Brain pericyte (primary cell): ENCODE measurements around the gene ACIN1.

ENCODE experiments used
- DNase-seq: peaks from one replicate; pipeline ENCODE4 v3.0.0-alpha.2; 2012; ENCODE audit warnings: low read depth, low spot score

The ACIN1 gene

DNA sequence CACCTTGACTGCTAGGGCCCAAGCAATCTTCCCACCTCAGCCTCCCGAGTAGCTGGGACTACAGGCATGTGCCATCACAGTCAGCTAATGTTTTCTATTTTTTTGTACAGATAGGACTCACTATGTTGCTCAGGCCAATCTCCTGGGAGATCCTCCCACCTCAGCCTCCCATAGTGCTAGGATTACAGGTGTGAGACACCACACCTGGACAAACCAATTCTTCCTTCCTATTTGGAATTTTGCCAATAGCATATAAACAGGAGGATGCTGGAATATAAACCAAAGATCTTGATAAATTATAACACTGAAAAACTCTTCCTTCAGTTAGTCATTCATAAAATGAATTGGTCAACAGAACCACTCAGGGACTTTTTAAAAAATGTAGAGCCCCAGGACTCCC lies 8.4 kb downstream of the ACIN1 start:
- no peak for DNase-seq

DNA sequence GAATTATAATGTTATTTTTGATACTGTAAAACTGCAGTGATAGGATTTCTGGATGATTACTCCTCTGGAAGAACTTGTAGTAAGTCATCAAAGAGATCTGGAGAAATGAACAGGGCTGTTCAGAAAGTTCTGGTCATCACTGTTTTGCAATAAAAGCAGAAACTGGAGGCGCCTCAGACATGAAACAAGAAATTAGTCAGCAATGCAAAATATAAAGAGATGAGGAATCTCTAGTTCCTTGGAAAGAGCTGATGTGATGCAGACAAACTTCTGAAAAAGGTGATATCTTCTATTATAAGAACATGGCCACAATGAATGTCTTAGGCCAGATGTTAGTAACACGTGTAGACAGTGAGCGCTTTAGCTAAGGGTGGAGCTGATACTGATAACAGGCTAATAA lies 9.5 kb downstream of the ACIN1 start:
- DNase-seq: no peak

DNA sequence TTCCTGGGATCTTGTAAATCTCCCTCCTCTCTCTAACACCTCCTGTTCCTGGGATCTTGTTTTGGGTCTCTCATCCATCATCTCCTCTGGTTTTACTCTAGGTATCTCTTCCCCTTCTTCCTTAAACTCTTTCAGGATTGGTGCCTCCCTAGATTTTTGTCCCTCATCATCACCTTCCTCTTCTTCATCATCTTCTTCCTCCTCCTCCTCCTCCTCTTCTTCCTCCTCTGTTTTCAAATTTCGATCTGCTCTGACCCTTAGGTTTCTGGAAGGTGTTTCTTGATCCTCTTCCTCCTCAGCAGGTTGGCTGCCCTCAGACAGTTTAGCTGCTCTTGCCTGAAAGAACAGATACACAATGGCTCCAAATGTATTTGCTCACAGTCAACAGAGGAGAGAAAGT lies 14.5 kb downstream of the ACIN1 start:
- DNase-seq: no peak

DNA sequence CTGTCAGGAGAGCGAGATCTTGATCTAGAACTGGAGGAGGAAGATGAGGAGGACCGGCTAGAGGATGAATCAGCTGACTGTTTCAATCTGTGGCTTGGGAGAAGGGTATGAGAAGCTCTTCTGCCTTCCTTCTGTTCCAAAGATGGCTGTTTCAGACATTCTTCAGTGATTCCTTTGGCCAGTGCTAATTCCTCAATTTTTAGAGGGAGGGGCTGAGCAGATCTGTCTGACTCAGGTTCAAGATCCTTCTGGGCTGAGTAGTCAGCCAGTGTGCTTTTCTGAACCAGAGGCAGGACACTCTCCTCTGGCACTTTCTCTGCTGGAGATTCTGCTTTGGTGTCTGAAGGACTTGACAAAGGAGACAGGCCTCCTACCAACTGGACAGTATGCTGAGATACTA lies 15.2 kb downstream of the ACIN1 start:
- no peak for DNase-seq

DNA sequence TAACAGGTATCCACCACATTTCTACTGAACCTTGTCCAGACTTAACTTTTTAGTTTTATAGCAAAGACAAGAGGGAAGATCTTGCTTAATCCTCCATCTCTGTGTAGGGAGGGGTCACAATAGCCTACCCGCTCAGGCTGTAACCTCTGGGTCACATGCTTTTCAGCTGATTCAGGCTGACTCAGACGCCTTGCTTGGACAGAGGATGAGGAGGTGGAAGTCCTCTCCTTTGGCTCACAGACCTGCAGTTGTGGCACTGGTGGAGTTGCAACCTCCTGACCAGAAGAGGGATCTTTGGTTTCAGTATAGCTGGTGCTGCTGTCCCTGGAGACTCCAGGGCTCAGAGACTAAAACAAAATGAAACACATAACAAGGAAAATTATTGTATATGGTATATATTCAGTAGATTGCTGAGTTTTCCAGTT lies 16.2 kb downstream of the ACIN1 start:
- peak; percentile 74 for DNase-seq

DNA sequence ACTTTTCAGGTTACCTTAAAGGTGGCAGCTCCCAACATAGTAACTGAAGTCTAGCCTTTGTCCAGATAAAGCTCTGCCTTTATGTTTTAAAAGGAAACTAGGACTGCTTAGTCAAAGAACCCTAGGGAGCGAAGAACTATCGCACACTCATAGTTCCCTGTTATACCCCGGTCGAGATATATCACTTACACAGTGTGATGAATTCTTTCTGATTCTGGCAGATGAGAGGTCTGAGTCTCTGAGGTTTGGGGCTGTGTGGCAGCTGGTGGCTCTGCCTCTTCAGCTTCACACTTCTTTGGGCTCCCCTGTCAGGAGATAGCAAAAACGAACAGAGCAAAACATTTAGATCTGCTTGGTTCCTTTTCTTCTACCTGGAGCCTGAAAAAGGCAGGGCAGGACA lies 17.0 kb downstream of the ACIN1 start:
- DNase-seq: no peak

DNA sequence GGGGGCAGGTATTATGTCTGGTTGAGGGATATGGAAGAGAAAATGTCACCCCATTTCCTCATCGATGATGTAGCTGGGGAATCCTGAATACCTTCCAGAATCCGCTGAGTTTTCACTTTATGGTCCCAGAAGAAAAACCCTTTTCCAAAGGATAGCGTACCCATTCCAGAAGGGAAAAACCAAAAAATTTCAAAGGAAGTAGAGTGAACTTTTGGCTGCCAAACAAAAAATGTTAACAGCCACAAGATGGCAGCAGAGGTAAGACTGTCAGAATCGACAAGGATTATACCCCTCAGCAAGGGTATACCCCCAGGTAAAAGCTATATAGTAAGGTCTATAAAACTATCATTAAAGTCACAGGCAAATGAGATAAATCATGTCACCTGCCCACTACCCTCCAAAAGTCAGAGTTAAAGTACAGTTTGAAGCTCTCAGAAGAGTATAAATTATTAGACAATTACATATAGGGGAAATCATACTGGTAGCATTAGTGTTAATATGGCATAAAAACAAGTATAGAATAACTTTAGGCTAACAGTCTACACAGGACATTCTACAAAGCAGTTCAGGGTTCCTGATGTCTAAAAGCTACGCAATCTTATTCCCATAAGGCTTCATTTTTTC lies 18.0 kb downstream of the ACIN1 start:
- no peak for DNase-seq

DNA sequence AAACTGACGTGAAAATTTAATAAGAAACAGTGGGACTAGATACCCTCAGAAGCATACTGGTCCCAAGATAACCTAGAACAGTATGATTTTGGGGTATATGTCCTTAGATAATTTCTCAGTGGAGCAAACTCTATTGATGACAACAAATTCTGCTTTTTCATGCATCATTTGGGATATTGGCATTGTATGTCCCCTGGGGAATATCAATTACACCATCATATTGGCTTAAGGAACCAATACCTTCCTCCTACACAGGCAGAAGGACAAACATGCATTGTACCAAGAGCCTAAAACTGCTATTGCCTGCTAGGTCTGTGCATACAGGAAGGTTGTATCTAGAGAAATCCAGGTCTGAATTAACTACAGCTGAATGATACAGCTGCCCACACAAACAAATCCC lies 20.0 kb downstream of the ACIN1 start:
- no peak for DNase-seq

DNA sequence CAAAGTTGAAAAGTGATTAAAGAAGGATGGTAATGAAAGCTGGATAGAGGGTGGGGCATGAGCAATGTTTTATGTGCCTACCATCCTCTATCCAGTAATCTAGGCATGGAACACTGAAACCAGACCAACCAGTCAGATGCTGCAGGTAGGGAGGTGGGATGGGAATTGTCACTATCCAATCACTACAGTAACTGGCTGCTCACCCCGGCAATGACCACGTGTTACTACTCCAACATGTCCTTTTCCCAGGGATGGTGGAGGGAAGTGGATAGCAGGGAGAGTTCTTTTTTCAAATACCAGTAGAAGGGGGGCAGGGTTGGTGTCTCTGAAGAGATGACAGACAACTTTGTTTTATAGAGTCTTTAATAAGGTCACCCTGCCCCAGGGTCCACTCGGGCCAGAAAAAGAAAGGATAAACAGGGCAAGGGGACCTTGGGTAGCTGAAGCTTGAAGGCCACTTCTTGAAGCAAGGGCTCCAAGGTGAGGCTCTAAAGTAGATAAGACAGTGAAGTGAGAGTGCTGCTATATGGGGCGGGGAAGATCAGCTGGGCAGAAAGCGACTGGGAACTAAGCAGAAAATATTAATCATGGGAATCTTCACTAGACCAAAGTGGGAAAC lies 22.9 kb downstream of the ACIN1 start:
- no peak for DNase-seq

DNA sequence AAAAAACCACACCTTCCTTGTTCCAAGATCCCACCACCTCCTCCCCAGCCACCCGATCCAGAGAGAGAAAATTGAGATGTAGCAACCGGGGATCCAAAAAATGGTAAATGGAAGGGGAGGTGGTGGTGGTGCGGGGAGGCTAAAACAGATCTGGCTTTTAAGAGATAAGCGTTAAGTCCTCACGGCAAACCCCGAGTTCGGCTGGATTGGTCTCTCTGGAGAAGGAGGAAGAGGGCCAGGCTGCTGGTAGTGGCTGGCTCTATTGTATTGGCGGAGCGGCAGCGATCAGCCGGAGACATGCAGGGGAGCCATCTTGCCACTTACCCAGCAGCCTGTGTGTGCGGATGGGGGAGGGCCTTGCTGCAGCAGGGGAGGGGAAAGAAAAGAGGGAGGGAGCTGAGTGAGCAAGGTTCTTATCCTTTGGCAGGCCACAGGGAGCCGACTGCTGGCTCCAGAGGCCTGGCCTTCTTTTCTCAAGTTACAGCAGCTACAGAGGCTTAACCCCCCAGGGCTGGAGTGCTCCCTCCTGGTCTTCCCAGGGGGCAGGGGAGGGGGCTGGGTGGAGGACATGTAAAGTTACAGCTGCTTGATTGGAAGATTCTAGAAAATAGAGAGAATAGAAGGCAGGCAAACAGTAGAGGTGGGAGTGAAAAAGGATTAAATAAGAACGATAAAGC lies 23.6 kb downstream of the ACIN1 start:
- peak; percentile 77 for DNase-seq

DNA sequence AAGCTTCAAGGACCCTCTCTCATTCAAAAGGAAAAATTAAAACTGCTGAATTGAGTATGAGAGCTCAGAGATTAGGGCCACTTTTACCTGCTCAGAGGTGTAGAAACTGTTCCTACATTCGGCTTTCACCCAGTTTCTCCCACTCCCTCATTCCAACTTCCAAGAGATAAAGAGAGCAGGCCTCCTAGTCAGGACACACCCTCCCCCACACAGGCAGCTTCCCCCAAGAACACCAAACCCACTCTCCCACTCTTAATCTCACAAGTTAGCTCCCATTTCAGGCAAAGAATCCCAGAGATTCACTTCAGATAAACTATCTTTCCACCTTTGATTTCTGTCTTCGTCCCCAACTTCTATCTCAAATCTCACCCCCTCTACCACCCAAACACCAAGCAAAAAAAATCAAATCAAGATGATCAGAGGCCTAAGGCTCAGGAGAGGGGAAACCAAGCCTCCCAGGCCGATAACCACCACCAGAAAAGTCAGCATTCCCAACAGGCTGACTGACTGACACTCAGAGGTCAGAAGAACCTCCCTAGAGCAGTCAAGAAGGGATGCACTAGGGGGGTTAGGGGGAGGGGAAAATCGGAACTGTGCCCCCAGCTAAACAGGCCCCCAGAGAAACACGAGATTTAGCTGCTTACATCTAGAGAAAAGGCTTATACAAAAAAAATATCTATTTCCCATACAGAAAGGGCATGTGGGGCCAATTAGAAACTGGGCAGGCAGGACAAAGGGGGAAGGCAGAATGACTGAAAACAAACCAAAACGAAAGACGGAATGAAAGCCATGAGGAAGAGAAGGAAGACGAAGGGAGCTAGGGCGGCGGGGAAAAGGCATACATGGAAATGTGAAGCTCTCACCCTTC lies 24.4 kb downstream of the ACIN1 start:
- DNase-seq: no peak

DNA sequence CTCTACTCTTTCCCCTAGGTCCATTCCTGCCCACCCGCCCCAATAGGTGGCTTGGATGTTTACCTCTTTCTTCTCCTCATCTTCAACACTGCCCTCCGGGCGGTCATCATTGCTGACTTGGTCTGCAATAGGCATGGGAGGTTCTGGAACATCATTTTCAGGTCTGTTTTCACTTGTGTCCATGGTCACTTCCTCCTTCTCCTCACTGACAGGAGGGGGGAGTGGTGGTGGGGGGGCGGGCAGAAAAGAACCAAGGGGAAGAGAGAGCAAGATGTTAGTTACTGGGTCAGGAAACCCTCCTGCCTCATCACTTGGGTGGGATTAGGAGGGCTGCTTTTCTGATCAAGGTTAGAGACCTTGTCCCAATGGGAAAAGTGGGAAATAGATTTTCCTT lies 25.5 kb downstream of the ACIN1 start:
- DNase-seq: no peak

DNA sequence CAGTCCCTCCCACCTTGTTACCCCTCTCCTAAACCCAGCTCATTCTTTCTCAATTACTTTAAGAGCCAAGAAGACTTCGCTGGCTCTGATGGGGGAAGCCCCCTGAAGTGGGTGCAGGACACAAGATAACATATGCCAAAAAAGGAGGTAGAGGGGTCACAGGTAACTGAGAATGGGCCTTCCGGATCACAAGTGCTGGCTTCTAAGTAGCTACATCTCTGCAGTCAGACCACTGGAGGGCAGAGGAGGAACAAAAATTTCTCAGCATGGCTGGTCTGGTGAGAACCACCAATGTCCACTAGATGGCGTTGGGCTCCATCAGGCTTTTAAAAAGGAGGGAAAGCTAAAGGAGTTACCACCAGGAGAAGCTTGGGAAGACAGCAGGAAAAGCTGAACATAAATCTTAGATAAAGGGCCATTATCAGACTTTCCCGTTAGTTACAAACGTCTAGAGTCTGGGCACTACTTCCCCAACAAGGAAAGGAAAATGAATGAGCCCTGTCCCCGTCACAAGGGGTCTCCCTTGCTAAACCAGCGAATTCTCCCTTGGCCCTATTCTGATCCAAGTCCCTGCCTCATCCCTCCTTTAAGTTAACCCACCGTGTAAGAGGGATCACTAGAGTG lies 26.0 kb downstream of the ACIN1 start:
- peak; percentile 85 for DNase-seq

DNA sequence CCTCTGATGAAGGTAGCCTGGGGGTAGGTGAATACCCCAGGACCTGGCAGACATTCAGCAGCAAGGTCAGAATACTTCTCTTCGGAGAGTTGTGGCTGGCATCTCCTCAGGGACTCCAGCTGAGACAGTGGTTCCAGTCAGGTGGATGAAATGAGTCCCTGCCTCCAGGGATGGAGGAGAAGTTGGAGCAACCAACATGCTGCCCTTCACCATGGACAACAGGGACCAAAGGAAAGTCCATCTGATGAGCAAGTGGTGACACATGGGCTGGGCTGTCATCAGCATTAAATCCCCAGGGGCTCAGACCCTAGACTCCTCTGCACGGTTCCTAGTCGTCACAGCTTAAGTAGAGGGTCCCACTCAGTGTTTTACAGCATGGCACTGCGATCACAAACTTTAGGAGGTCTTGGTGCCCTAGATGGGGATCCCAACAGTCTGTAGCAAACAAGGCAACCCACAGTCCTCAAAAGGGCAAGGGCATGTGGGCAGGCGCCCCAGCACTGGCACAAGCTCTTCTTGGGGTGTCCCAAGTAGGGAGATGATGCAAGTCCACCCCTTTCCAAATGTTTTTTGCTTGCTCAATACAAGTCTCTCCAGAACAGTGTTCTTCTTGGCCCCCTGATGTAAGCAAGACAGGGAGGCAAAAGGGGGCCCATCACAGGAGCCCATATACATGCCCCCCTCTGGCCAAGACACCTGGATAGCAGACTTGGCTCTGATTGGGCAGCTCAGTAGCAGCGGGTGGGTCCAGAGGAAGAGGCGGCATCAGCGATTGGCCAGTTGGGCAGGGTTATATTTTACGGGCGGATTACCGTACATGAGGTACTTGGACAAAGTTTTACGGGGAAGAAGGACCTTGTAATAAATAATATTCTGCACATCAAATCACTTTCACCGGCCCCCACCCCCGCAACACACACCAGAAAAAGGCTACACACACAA lies 26.8 kb downstream of the ACIN1 start:
- DNase-seq: no peak

DNA sequence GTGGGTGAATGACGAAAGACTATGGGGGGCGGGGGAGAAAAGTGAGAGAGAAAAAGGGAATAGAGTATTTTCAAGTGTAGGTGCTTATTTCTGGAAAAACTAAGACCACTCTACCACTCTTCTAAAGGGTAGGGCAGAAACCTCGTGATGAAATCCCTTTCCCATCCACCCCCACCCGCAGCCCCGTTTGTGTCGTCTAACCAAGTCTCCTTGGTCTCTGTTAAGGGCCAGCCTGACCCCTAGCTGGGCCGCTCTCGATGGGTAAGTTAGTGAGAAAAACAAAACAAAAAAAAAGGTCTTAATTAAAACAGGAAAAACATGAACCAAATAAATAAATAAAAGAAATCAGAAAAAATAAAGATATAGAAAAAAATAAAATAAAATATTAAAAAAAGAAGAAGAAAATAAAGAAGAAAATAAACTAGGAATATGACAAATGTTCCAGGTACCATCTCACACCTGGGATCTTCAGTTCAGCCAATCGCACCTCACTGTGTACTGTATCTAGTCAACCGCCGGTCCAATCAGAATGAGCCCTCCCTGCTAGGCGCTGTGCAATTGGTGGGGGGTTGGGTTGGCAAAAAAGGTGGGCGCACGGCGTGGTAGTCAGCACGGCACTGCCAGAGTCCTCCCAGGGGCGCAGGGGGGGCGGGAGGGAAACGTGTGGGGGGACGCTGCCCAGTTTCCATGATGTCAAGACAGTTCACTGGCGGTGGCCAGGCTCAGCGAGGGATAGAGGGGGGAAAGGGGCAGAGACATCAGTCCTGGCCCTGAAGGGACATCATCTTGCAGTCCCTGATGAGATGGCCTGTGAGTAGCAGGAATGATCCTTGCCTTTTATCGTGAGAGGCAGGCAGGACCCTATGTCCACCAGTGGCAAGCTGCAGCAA lies 27.8 kb downstream of the ACIN1 start:
- DNase-seq: no peak

DNA sequence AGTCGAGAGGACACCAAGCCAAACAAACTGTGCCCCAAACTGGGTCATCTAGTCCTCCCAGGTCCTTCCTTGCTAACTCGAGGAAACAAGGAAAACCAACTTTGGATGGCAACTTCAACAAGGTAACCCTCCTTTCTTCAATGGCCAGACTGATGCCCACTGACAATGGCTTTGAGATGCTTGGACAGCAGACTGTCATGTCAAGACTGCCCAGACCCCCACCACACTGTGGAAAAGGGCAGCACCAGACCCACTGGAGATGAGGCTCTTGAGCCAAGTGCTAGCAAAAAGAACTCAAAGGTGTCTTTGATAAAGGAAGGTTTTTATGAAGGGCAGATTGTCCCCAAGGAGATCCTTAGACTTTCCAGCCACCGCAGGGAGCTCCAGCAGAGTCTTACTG lies 28.6 kb downstream of the ACIN1 start:
- no peak for DNase-seq

DNA sequence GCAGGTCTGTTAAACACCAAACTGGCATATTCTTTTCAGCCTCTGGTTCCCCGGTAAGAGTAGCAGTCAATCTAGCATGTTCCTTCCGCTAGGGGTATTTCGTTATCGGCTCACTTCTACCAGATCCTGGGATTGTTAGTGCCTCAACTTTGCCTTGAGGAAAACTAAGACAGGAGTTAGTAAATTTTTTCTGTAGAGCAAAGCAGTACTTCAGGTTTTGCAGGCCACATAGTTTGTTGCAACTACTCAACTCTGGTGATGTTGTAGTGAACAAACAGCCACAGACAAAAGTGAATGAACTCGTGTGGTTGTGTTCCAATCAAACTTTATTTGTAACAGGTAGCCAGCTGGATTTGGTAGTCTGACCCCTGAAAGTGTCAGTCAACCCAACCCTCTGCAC lies 31.3 kb downstream of the ACIN1 start:
- no peak for DNase-seq

DNA sequence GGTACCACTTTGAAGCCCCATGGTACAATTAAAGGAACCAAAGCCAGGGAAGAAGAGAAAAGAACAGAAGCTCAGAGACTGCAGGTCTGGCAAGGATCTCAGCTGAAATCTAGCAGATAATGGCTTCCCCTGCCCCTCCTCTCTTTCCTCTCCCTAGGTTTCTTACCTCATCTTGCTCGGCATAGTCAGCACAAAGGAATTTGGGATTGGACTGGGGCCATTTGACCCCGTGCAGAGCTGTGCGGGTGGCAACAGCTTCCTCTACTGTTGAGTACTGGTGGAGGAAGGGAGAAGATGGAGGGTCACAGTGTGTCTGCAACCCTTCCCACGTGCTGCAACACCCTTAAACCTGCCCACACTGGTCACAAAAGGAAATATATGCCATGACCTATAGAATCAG lies 32.9 kb downstream of the ACIN1 start:
- DNase-seq: peak; percentile 86

DNA sequence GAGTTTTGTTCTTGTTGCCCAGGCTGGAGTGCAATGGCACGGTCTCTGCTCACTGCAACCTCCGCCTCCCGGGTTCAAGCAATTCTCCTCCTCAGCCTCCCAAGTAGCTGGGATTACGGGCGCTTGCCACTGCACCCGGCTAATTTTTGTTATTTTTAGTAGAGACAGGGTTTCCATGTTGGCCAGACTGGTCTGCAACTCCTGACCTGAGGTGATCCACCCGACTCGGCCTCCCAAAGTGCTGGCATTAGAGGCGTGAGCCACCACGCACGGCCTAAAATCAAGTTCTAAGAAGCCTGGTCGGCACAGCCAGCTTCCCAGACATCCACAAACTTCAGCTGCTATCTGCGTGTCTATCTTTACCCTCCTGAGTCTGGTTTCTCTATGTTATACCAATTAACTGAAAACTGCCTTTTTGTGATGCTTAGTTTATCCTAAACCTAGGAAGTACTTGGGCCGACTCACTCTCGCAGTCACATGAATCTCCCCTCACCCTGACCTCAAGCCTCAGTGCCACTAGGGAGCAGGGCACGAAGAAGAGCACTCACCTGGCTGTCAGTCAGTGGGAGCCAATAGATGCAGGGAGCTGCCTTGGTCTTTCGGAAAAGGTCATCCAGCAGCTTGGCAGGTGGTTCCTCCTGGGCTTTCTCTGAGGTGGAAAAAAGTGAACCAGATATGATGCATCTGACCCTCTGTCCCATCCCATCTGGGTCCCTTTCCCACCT lies 34.2 kb downstream of the ACIN1 start:
- DNase-seq: no peak
